ENCODE measurements around the gene F2RL2. TPM values are rescaled to one million over a fixed set of nuclear protein-coding genes. Genes with fewer than 3 reads are reported as not detected.

F2RL2 gene
- total RNA-seq, 4 donors from 2014 or later: 2.8 to 7.1 (median 4.6) TPM

DNA sequence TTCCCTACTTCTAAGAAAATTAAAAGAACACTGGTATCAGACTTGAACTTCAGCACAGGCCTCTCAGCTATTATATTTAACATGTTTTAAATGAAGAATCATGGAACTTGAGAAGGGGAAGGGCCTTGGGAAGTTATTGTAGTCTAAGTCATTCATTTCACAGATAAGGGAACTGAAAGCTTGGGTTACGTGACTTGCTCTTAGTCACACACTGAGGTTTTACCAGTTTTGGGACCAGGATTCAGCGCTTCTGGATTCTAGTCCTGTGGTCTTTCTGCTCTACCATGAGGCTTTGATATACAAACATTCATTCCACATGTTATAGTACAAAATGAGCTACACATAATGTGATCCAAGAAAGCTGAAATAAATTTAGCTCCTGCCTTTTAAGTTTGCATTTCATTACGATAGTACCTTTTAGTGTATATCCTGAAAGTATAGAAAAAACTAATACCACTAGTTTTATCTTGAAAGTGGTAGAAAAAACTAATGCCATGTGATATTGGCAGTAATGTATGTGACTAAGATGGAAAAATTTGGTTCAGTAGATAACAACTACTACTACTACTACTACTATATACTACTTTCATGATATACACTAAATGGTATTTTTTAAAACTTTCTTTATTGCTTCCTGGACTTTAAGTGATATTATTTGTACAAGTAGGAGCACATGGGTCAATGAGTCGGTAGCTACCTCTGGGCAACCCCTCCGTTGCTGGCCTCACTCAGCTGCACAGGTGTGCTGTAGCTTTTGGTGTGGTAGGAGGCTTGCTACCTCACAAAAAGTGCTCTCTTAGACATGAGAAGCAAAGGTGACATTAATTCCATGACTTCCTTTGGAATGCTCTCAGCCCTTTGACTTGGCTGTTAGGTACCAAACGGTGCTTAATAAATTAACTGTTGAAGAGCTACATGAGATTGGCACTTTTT is 40.7 kb downstream of the F2RL2 start:
- intact Hi-C loops (cut with DNase I): no loop called here
- TF ChIP-seq, protein P1, sequence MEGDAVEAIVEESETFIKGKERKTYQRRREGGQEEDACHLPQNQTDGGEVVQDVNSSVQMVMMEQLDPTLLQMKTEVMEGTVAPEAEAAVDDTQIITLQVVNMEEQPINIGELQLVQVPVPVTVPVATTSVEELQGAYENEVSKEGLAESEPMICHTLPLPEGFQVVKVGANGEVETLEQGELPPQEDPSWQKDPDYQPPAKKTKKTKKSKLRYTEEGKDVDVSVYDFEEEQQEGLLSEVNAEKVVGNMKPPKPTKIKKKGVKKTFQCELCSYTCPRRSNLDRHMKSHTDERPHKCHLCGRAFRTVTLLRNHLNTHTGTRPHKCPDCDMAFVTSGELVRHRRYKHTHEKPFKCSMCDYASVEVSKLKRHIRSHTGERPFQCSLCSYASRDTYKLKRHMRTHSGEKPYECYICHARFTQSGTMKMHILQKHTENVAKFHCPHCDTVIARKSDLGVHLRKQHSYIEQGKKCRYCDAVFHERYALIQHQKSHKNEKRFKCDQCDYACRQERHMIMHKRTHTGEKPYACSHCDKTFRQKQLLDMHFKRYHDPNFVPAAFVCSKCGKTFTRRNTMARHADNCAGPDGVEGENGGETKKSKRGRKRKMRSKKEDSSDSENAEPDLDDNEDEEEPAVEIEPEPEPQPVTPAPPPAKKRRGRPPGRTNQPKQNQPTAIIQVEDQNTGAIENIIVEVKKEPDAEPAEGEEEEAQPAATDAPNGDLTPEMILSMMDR (IDR thresholded peaks at IDR 0.05): no peak
- no peak for TF ChIP-seq POLR2A (IDR thresholded peaks at IDR 0.05; ENCODE audit: low read depth)
- TF ChIP-seq EP300 (IDR thresholded peaks at IDR 0.05): no peak
- no peak for TF ChIP-seq POLR2AphosphoS5 (IDR thresholded peaks at IDR 0.05)
- H3K27ac ChIP-seq (replicated peaks in 1 of 4): no peak overlapping the region
- no peaks in the 10 kb centered on the region for H3K9me3 ChIP-seq
- WGBS: 85% methylated on average over 6 of the region's 6 CpGs
- H3K27me3 ChIP-seq: peaks cover 0 to 9% (median 0%) of the 10 kb centered on the region in 4 donors
- no peak for DNase-seq (ENCODE audit: extremely low spot score)
- no peak overlapping the region for H3K4me3 ChIP-seq
- H3K4me1 ChIP-seq: peaks cover 0 to 4% (median 1%) of the 10 kb centered on the region in 4 donors
- H3K36me3 ChIP-seq: no peaks in the 10 kb centered on the region

GRCh38 chr5:76580981-76581380 is 42.2 kb downstream of the F2RL2 start:
- 91% methylated on average over 3 of the region's 3 CpGs for WGBS
- DNase-seq (ENCODE audit: extremely low spot score): no peak
- peaks cover 0 to 15% (median 12%) of the 10 kb centered on the region in 4 donors for H3K4me1 ChIP-seq
- no peaks in the 10 kb centered on the region for H3K9me3 ChIP-seq
- intact Hi-C loops (cut with DNase I): no loop called here
- TF ChIP-seq, protein P1 (IDR thresholded peaks at IDR 0.05): no peak
- TF ChIP-seq EP300 (IDR thresholded peaks at IDR 0.05) (no peak), POLR2A (IDR thresholded peaks at IDR 0.05; ENCODE audit: low read depth) (no peak), POLR2AphosphoS5 (IDR thresholded peaks at IDR 0.05) (no peak)
- no peaks in the 10 kb centered on the region for H3K36me3 ChIP-seq
- H3K27ac ChIP-seq (replicated peaks in 1 of 4): no peak overlapping the region
- H3K27me3 ChIP-seq: peaks cover 0 to 9% (median 0%) of the 10 kb centered on the region in 4 donors
- H3K4me3 ChIP-seq: no peak overlapping the region

GRCh38 chr5:76579166-76579937 is 43.9 kb downstream of the F2RL2 start:
- WGBS: 79% methylated on average over 7 of the region's 7 CpGs

GRCh38 chr5:76576996-76577395 is 46.2 kb downstream of the F2RL2 start:
- intact Hi-C loops (cut with DNase I): no loop called here
- WGBS: 85% methylated on average over 4 of the region's 4 CpGs
- peaks cover 0 to 21% (median 14%) of the 10 kb centered on the region in 4 donors for H3K4me1 ChIP-seq
- H3K4me3 ChIP-seq: no peak overlapping the region
- H3K27ac ChIP-seq (replicated peaks in 1 of 4): no peak overlapping the region
- peaks cover 0 to 3% (median 0%) of the 10 kb centered on the region in 4 donors for H3K27me3 ChIP-seq
- no peaks in the 10 kb centered on the region for H3K36me3 ChIP-seq
- TF ChIP-seq POLR2A (IDR thresholded peaks at IDR 0.05; ENCODE audit: low read depth) (no peak), POLR2AphosphoS5 (IDR thresholded peaks at IDR 0.05) (no peak), EP300 (IDR thresholded peaks at IDR 0.05) (no peak)
- TF ChIP-seq, protein P1 (IDR thresholded peaks at IDR 0.05): no peak
- no peaks in the 10 kb centered on the region for H3K9me3 ChIP-seq
- no peak for DNase-seq (ENCODE audit: extremely low spot score)

More at GRCh38 chr5:76579166-76579937, 43.9 kb downstream of the F2RL2 start:
- intact Hi-C loops (cut with DNase I): no loop called here
- no peak overlapping the region for H3K4me3 ChIP-seq
- no peak for TF ChIP-seq POLR2A (IDR thresholded peaks at IDR 0.05; ENCODE audit: low read depth)
- TF ChIP-seq, protein P1 (IDR thresholded peaks at IDR 0.05): no peak
- TF ChIP-seq POLR2AphosphoS5 (IDR thresholded peaks at IDR 0.05): no peak
- TF ChIP-seq EP300 (IDR thresholded peaks at IDR 0.05): no peak
- H3K9me3 ChIP-seq: no peaks in the 10 kb centered on the region
- H3K27ac ChIP-seq (replicated peaks in 1 of 4): no peak overlapping the region
- H3K27me3 ChIP-seq: peaks cover 0 to 9% (median 0%) of the 10 kb centered on the region in 4 donors
- no peak for DNase-seq (ENCODE audit: extremely low spot score)
- peaks cover 0 to 15% (median 12%) of the 10 kb centered on the region in 4 donors for H3K4me1 ChIP-seq
- H3K36me3 ChIP-seq: no peaks in the 10 kb centered on the region

All from esophagus muscularis mucosa (tissue), 4 donors.